ENCODE data around the gene RELN. TPM values are rescaled to one million over a fixed set of nuclear protein-coding genes. Genes with fewer than 3 reads are reported as not detected.

RELN gene
- total and polyA plus RNA-seq, 4 donors, result 0.26 to 3.6 (median 1.4) TPM; not detected in 1

- Histone ChIP-seq H3K9me3 (ENCODE audit: control insufficient read depth, low read length) (peaks cover 1% of the 10 kb centered on the region), H3K27ac (ENCODE audit: low read depth in 1 of 2, low read length in 2 of 2) (no peak overlapping the region), H3K36me3 (ENCODE audit: control insufficient read depth in 1 of 2, insufficient read depth in 2 of 2, low read length in 1 of 2) (no peaks in the 10 kb centered on the region), H3K27me3 (ENCODE audit: control insufficient read depth in 1 of 2, insufficient read depth in 2 of 2, low read length in 1 of 2) (no peaks in the 10 kb centered on the region), H3K4me1 (ENCODE audit: control insufficient read depth in 1 of 2, insufficient read depth in 2 of 2, low read length in 2 of 2) (no peaks in the 10 kb centered on the region), H3K4me3 (ENCODE audit: low read length in 2 of 2) (no peak overlapping the region)
- intact Hi-C loops (cut with DNase I), result no loop called here
- ATAC-seq (ENCODE audit: low FRiP score) (no peak), DNase-seq (no peak)
- 93 to 96% methylated on average over 2 of the region's 2 CpGs for WGBS, 2 donors
These were observed 340.4 kb downstream of the RELN start for GRCh38 chr7:103649052-103649451.

DNA sequence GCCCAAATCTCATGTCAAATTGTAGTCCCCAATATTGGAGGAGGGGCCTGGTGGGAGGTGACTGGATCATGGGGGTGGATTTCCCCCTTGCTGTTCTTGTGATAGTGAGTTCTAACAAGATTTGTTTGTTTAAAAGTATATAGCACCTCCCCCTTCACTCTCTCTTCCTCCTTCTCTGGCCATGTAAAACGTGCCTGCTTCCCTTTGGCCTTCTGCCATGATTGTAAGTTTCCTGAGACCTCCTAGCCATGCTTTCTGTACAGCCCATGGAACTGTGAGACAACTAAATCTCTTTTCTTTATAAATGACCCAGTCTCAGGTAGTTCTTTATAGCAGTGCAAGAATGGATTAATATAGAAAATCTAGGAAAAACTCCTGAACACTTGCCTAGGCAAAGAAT lies 341.3 kb downstream of the RELN start:
- H3K4me3 ChIP-seq (ENCODE audit: low read length in 2 of 2), result no peak overlapping the region
- intact Hi-C loops (cut with DNase I), result no loop called here
- ATAC-seq (ENCODE audit: low FRiP score), result no peak
- no peak overlapping the region for H3K27ac ChIP-seq (ENCODE audit: low read depth in 1 of 2, low read length in 2 of 2)
- 0 to 10% methylated on average over 1 of the region's 1 CpG for WGBS, 2 donors
- H3K27me3 ChIP-seq (ENCODE audit: control insufficient read depth in 1 of 2, insufficient read depth in 2 of 2, low read length in 1 of 2), result no peaks in the 10 kb centered on the region
- H3K36me3 ChIP-seq (ENCODE audit: control insufficient read depth in 1 of 2, insufficient read depth in 2 of 2, low read length in 1 of 2), result no peaks in the 10 kb centered on the region
- H3K9me3 ChIP-seq (ENCODE audit: control insufficient read depth, low read length), result peaks cover 1% of the 10 kb centered on the region
- no peaks in the 10 kb centered on the region for H3K4me1 ChIP-seq (ENCODE audit: control insufficient read depth in 1 of 2, insufficient read depth in 2 of 2, low read length in 2 of 2)
- no peak for DNase-seq

- ATAC-seq (ENCODE audit: low FRiP score) (no peak), DNase-seq (no peak)
- WGBS, 2 donors, result 74 to 78% methylated on average over 2 of the region's 2 CpGs
- Histone ChIP-seq H3K4me3 (ENCODE audit: low read length in 2 of 2) (no peak overlapping the region), H3K4me1 (ENCODE audit: control insufficient read depth in 1 of 2, insufficient read depth in 2 of 2, low read length in 2 of 2) (no peaks in the 10 kb centered on the region), H3K27me3 (ENCODE audit: control insufficient read depth in 1 of 2, insufficient read depth in 2 of 2, low read length in 1 of 2) (no peaks in the 10 kb centered on the region), H3K9me3 (ENCODE audit: control insufficient read depth, low read length) (peaks cover 1% of the 10 kb centered on the region), H3K27ac (ENCODE audit: low read depth in 1 of 2, low read length in 2 of 2) (no peak overlapping the region), H3K36me3 (ENCODE audit: control insufficient read depth in 1 of 2, insufficient read depth in 2 of 2, low read length in 1 of 2) (no peaks in the 10 kb centered on the region)
- intact Hi-C loops (cut with DNase I), result no loop called here
These were observed 345.1 kb downstream of the RELN start for GRCh38 chr7:103644319-103644718.

DNA sequence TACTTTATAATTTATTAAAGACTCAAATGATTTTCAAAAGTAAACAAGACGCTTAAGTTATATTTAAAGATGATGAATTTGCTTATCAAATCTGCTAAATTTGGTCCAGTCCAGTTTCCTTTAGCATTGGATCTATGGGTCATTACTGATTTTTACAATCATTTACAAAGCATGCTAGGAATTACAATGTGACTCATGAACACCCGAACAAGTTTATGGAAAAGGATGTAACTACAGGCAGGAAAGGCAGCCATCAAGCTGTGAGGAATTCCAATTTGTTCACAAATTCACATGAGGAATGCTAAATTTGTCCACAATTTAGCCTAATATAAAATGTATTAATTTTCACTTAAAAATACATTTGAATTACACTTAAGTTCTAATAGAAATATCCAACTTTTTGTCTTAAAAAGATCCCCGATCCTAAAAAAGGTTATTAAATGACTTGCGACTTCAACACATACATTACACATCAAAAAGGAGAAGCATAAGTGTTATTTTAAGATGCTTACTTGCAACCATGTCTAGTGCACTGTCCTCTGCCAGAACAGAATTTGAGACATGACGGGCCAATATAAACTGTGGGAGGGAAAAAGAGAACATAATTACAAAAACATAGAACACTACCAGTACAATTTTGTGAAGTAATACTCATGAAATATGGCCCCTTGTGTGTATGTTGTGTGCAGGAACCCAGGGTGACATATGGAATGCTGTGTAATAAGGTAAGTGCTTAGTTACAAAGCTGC lies 349.3 kb downstream of the RELN start:
- WGBS, 2 donors, result 61 to 65% methylated on average over 5 of the region's 5 CpGs
- no peaks in the 10 kb centered on the region for H3K27me3 ChIP-seq (ENCODE audit: control insufficient read depth in 1 of 2, insufficient read depth in 2 of 2, low read length in 1 of 2)
- H3K4me1 ChIP-seq (ENCODE audit: control insufficient read depth in 1 of 2, insufficient read depth in 2 of 2, low read length in 2 of 2), result no peaks in the 10 kb centered on the region
- intact Hi-C loops (cut with DNase I), result no loop called here
- no peak overlapping the region for H3K4me3 ChIP-seq (ENCODE audit: low read length in 2 of 2)
- no peak overlapping the region for H3K27ac ChIP-seq (ENCODE audit: low read depth in 1 of 2, low read length in 2 of 2)
- ATAC-seq (ENCODE audit: low FRiP score), result no peak
- no peaks in the 10 kb centered on the region for H3K36me3 ChIP-seq (ENCODE audit: control insufficient read depth in 1 of 2, insufficient read depth in 2 of 2, low read length in 1 of 2)
- no peaks in the 10 kb centered on the region for H3K9me3 ChIP-seq (ENCODE audit: control insufficient read depth, low read length)
- DNase-seq, result no peak

GRCh38 chr7:103637726-103638125 lies 351.7 kb downstream of the RELN start:
- DNase-seq (no peak), ATAC-seq (ENCODE audit: low FRiP score) (no peak)
- no peak overlapping the region for H3K27ac ChIP-seq (ENCODE audit: low read depth in 1 of 2, low read length in 2 of 2)
- 55 to 61% methylated on average over 3 of the region's 3 CpGs for WGBS, 2 donors
- no peaks in the 10 kb centered on the region for H3K27me3 ChIP-seq (ENCODE audit: control insufficient read depth in 1 of 2, insufficient read depth in 2 of 2, low read length in 1 of 2)
- intact Hi-C loops (cut with DNase I), result no loop called here
- no peaks in the 10 kb centered on the region for H3K36me3 ChIP-seq (ENCODE audit: control insufficient read depth in 1 of 2, insufficient read depth in 2 of 2, low read length in 1 of 2)
- no peak overlapping the region for H3K4me3 ChIP-seq (ENCODE audit: low read length in 2 of 2)
- H3K9me3 ChIP-seq (ENCODE audit: control insufficient read depth, low read length), result no peaks in the 10 kb centered on the region
- no peaks in the 10 kb centered on the region for H3K4me1 ChIP-seq (ENCODE audit: control insufficient read depth in 1 of 2, insufficient read depth in 2 of 2, low read length in 2 of 2)

GRCh38 chr7:103637094-103637493 lies 352.4 kb downstream of the RELN start:
- ATAC-seq (ENCODE audit: low FRiP score) (no peak), DNase-seq (no peak)
- no peaks in the 10 kb centered on the region for H3K9me3 ChIP-seq (ENCODE audit: control insufficient read depth, low read length)
- H3K36me3 ChIP-seq (ENCODE audit: control insufficient read depth in 1 of 2, insufficient read depth in 2 of 2, low read length in 1 of 2), result no peaks in the 10 kb centered on the region
- intact Hi-C loops (cut with DNase I), result no loop called here
- WGBS, 2 donors, result 10 to 18% methylated on average over 1 of the region's 1 CpG
- H3K27me3 ChIP-seq (ENCODE audit: control insufficient read depth in 1 of 2, insufficient read depth in 2 of 2, low read length in 1 of 2), result peaks cover 0 to 4% of the 10 kb centered on the region in 2 donors
- H3K27ac ChIP-seq (ENCODE audit: low read depth in 1 of 2, low read length in 2 of 2), result no peak overlapping the region
- H3K4me3 ChIP-seq (ENCODE audit: low read length in 2 of 2), result no peak overlapping the region
- no peaks in the 10 kb centered on the region for H3K4me1 ChIP-seq (ENCODE audit: control insufficient read depth in 1 of 2, insufficient read depth in 2 of 2, low read length in 2 of 2)

GRCh38 chr7:103636153-103636552 lies 353.3 kb downstream of the RELN start:
- intact Hi-C loops (cut with DNase I), result no loop called here
- no peak for DNase-seq
- no peaks in the 10 kb centered on the region for H3K4me1 ChIP-seq (ENCODE audit: control insufficient read depth in 1 of 2, insufficient read depth in 2 of 2, low read length in 2 of 2)
- H3K4me3 ChIP-seq (ENCODE audit: low read length in 2 of 2), result no peak overlapping the region
- H3K9me3 ChIP-seq (ENCODE audit: control insufficient read depth, low read length), result no peaks in the 10 kb centered on the region
- H3K27ac ChIP-seq (ENCODE audit: low read depth in 1 of 2, low read length in 2 of 2), result no peak overlapping the region
- peaks cover 0 to 4% of the 10 kb centered on the region in 2 donors for H3K27me3 ChIP-seq (ENCODE audit: control insufficient read depth in 1 of 2, insufficient read depth in 2 of 2, low read length in 1 of 2)
- ATAC-seq (ENCODE audit: low FRiP score), result no peak
- 68 to 73% methylated on average over 5 of the region's 5 CpGs for WGBS, 2 donors
- H3K36me3 ChIP-seq (ENCODE audit: control insufficient read depth in 1 of 2, insufficient read depth in 2 of 2, low read length in 1 of 2), result no peaks in the 10 kb centered on the region

- H3K27ac ChIP-seq (ENCODE audit: low read depth in 1 of 2, low read length in 2 of 2), result no peak overlapping the region
- intact Hi-C loops (cut with DNase I), result no loop called here
These were observed 356.5 kb downstream of the RELN start for GRCh38 chr7:103632972-103633371.

GRCh38 chr7:103632005-103632639 lies 357.3 kb downstream of the RELN start:
- Histone ChIP-seq H3K9me3 (ENCODE audit: control insufficient read depth, low read length) (no peaks in the 10 kb centered on the region), H3K4me3 (ENCODE audit: low read length in 2 of 2) (no peak overlapping the region), H3K27ac (ENCODE audit: low read depth in 1 of 2, low read length in 2 of 2) (no peak overlapping the region), H3K27me3 (ENCODE audit: control insufficient read depth in 1 of 2, insufficient read depth in 2 of 2, low read length in 1 of 2) (peaks cover 0 to 4% of the 10 kb centered on the region in 2 donors), H3K4me1 (ENCODE audit: control insufficient read depth in 1 of 2, insufficient read depth in 2 of 2, low read length in 2 of 2) (no peaks in the 10 kb centered on the region), H3K36me3 (ENCODE audit: control insufficient read depth in 1 of 2, insufficient read depth in 2 of 2, low read length in 1 of 2) (no peaks in the 10 kb centered on the region)
- WGBS, 2 donors, result 37 to 43% methylated on average over 5 of the region's 5 CpGs
- ATAC-seq (ENCODE audit: low FRiP score) (no peak), DNase-seq (no peak)
- intact Hi-C loops (cut with DNase I), result no loop called here

More at GRCh38 chr7:103632972-103633371, 356.5 kb downstream of the RELN start:
- H3K9me3 ChIP-seq (ENCODE audit: control insufficient read depth, low read length), result no peaks in the 10 kb centered on the region
- ATAC-seq (ENCODE audit: low FRiP score) (no peak), DNase-seq (no peak)
- 66 to 78% methylated on average over 1 of the region's 1 CpG for WGBS, 2 donors
- no peak overlapping the region for H3K4me3 ChIP-seq (ENCODE audit: low read length in 2 of 2)
- no peaks in the 10 kb centered on the region for H3K36me3 ChIP-seq (ENCODE audit: control insufficient read depth in 1 of 2, insufficient read depth in 2 of 2, low read length in 1 of 2)
- no peaks in the 10 kb centered on the region for H3K4me1 ChIP-seq (ENCODE audit: control insufficient read depth in 1 of 2, insufficient read depth in 2 of 2, low read length in 2 of 2)
- peaks cover 0 to 4% of the 10 kb centered on the region in 2 donors for H3K27me3 ChIP-seq (ENCODE audit: control insufficient read depth in 1 of 2, insufficient read depth in 2 of 2, low read length in 1 of 2)

Data from aorta (tissue), 5 donors.